HCT116 (cell line): Measurements from ENCODE around the gene TRIM72. TPM values are rescaled to one million over a fixed set of nuclear protein-coding genes. Genes with fewer than 3 reads are reported as not detected.

Experiments
- ATAC-seq: fragments of 200-7000 bp; cut with Tn5 transposase; 2 replicates; pipeline ENCODE4 v1.9.1; 2020; ENCODE audit warnings: mild to moderate bottlenecking, moderate library complexity
- BruUV-seq: library from RNA; stranded (reverse); fragments of 400-500 nt; replicated peaks from 2 replicates; lab custom pipeline; 2021; lab: Mats Ljungman, UMichigan
- CTCF ChIA-PET: fragments of 300-600 bp; sonication (Branson Sonifier 250); formaldehyde crosslinking; loops from one replicate; lab custom pipeline; 2021; ENCODE audit warnings: antibody characterized with exemption; lab: Charles Lee
- POLR2A ChIA-PET: fragments of 300-600, 350-600 bp; sonication (Branson Sonifier 250); formaldehyde crosslinking; loops from one replicate; lab custom pipeline; 2021; ENCODE audit warnings: antibody characterized with exemption; lab: Charles Lee
- RAD21 ChIA-PET, 2 experiments: fragments of 300-600 bp; sonication (Branson Sonifier 250); formaldehyde crosslinking; loops; one replicate each; lab custom pipeline; 2023; ENCODE audit warnings: low total read pairs in 2 of 2; ENCODE audit not compliant: uncharacterized antibody in 2 of 2, unreplicated experiment in 2 of 2, low non-redundant PET in 1 of 2; lab: Charles Lee
- DNase-seq: peaks from one replicate; pipeline ENCODE4 v3.0.0-alpha.2; 2010; ENCODE audit warnings: low read depth, low spot score
- H2AFZ ChIP-seq: fragments of 200-600 bp; shearing (Covaris generic), sonication (generic); 2 replicates; pipeline ENCODE4 v1.6.1; 2017; ENCODE audit warnings: low read depth, mixed run types, mixed read lengths, antibody characterized with exemption, low read length; ENCODE audit not compliant: poor library complexity, severe bottlenecking
- H3K27ac ChIP-seq: 2 replicates; pipeline ENCODE4 v1.5.1; 2012; ENCODE audit warnings: low read depth, low read length
- H3K27me3 ChIP-seq: fragments of 200-600 bp; sonication (generic); 2 replicates; pipeline ENCODE4 v1.6.1; 2016; ENCODE audit warnings: mixed run types, low read length, mixed read lengths; ENCODE audit not compliant: insufficient read depth
- H3K36me3 ChIP-seq, 2 experiments: fragments of 200-500 bp in 1 of 2; fragments of 200-600 bp in 1 of 2; sonication (Bioruptor generic) in 1 of 2; sonication (generic) in 1 of 2; 2 replicates each; pipeline versions ENCODE4 v1.5.1 to v1.6.1; 2014 to 2016; ENCODE audit warnings: low read length in 2 of 2, inconsistent platforms in 1 of 2, mixed read lengths in 1 of 2, mixed run types in 1 of 2; ENCODE audit not compliant: insufficient read depth in 2 of 2, control insufficient read depth in 1 of 2
- H3K4me1 ChIP-seq, 2 experiments: fragments of 200-600 bp in 1 of 2; sonication (generic) in 1 of 2; 2 replicates each; pipeline versions ENCODE4 v1.5.1 to v1.6.1; 2012 to 2017; ENCODE audit warnings: low read length in 2 of 2, inconsistent platforms in 1 of 2, mild to moderate bottlenecking in 1 of 2, mixed read lengths in 1 of 2, mixed run types in 1 of 2, moderate library complexity in 1 of 2; ENCODE audit not compliant: insufficient read depth in 2 of 2, control insufficient read depth in 1 of 2
- H3K4me2 ChIP-seq: fragments of 200-600 bp; sonication (generic); 2 replicates; pipeline ENCODE4 v1.6.1; 2017; ENCODE audit warnings: mixed run types, low read length, mixed read lengths
- H3K4me3 ChIP-seq, 2 experiments: fragments of 200-600 bp in 1 of 2; sonication (generic) in 1 of 2; replicated peaks in 1 of 2; 2 replicates each; pipeline ENCODE4 v1.5.1; 2011 to 2016; ENCODE audit warnings: low read length in 2 of 2, control low read depth in 1 of 2, low read depth in 1 of 2, mild to moderate bottlenecking in 1 of 2, mixed read lengths in 1 of 2, mixed run types in 1 of 2
- H3K79me2 ChIP-seq: fragments of 200-600 bp; sonication (generic); 2 replicates; pipeline ENCODE4 v1.6.1; 2017; ENCODE audit warnings: mild to moderate bottlenecking, mixed run types, low read length, moderate library complexity, mixed read lengths; ENCODE audit not compliant: insufficient read depth
- H3K9ac ChIP-seq: fragments of 200-600 bp; sonication (generic); 2 replicates; pipeline ENCODE4 v1.6.1; 2016; ENCODE audit warnings: low read length, mixed read lengths
- H3K9me2 ChIP-seq: fragments of 200-600 bp; sonication (generic), shearing (Covaris generic); 2 replicates; pipeline ENCODE4 v1.6.1; 2017; ENCODE audit warnings: mixed run types, mild to moderate bottlenecking, moderate library complexity; ENCODE audit not compliant: insufficient read depth
- H3K9me3 ChIP-seq, 2 experiments: fragments of 200-500 bp in 1 of 2; fragments of 200-600 bp in 1 of 2; sonication (Bioruptor generic) in 1 of 2; sonication (generic) in 1 of 2; 2 replicates each; pipeline ENCODE4 v1.6.1; 2014 to 2017; ENCODE audit warnings: low read length in 2 of 2, mixed read lengths in 2 of 2, inconsistent platforms in 1 of 2, low read depth in 1 of 2, mild to moderate bottlenecking in 1 of 2, mixed run types in 1 of 2, moderate library complexity in 1 of 2; ENCODE audit not compliant: control insufficient read depth in 1 of 2, insufficient read depth in 1 of 2
- H4K20me1 ChIP-seq: fragments of 200-600 bp; sonication (generic), shearing (Covaris generic); 2 replicates; pipeline ENCODE4 v1.6.1; 2017; ENCODE audit warnings: mixed run types, mild to moderate bottlenecking, moderate library complexity; ENCODE audit not compliant: insufficient read depth
- CTCF ChIP-seq, 3 experiments: fragments of 200-600 bp in 1 of 3; sonication (generic) in 1 of 3; IDR thresholded peaks in 2 of 3; conservative IDR thresholded peaks in 1 of 3; 2 replicates each; pipeline ENCODE4 v1.5.1; 2012 to 2017; ENCODE audit warnings: low read depth in 2 of 3, low read length in 2 of 3, antibody characterized with exemption in 1 of 3, borderline replicate concordance in 1 of 3, control low read depth in 1 of 3, mild to moderate bottlenecking in 1 of 3, mixed read lengths in 1 of 3, mixed run types in 1 of 3, moderate library complexity in 1 of 3; ENCODE audit not compliant: insufficient read depth in 1 of 3
- EGR1 ChIP-seq: IDR thresholded peaks from 2 replicates; pipeline ENCODE4 v1.6.1; 2012; ENCODE audit warnings: low read depth
- ELF1 ChIP-seq: IDR thresholded peaks from 2 replicates; pipeline ENCODE4 v1.6.1; 2012; ENCODE audit warnings: low read depth, borderline replicate concordance
- EZH2 ChIP-seq: fragments of 200-600 bp; sonication (generic); IDR thresholded peaks from 2 replicates; pipeline ENCODE4 v1.6.1; 2017; ENCODE audit warnings: antibody characterized with exemption, mixed run types
- MAX ChIP-seq: IDR thresholded peaks from 2 replicates; pipeline ENCODE4 v1.6.1; 2012
- POLR2A ChIP-seq: IDR thresholded peaks from 2 replicates; pipeline ENCODE4 v1.7.0; 2011; ENCODE audit warnings: borderline replicate concordance; ENCODE audit not compliant: insufficient read depth, insufficient read length; ENCODE audit errors: extremely low read depth
- RAD21 ChIP-seq: IDR thresholded peaks from 2 replicates; pipeline ENCODE4 v1.6.1; 2012; ENCODE audit warnings: low read depth, mild to moderate bottlenecking
- REST ChIP-seq: IDR thresholded peaks from 2 replicates; pipeline ENCODE4 v1.6.1; 2012; ENCODE audit warnings: low read depth
- SIN3A ChIP-seq: IDR thresholded peaks from 2 replicates; pipeline ENCODE4 v1.6.1; 2012; ENCODE audit warnings: low read depth
- SP1 ChIP-seq: IDR thresholded peaks from 2 replicates; pipeline ENCODE4 v1.6.1; 2012; ENCODE audit warnings: low read depth
- SRF ChIP-seq: IDR thresholded peaks from 2 replicates; pipeline ENCODE4 v1.6.1; 2012; ENCODE audit warnings: low read depth
- TCF7L2 ChIP-seq: IDR thresholded peaks from 2 replicates; pipeline ENCODE4 v1.7.0; 2011; ENCODE audit warnings: borderline replicate concordance, inconsistent platforms; ENCODE audit not compliant: insufficient read depth, insufficient read length; ENCODE audit errors: extremely low read depth
- ZFX ChIP-seq: fragments of 450-650 bp; IDR thresholded peaks from 2 replicates; pipeline ENCODE4 v1.6.1; 2017
- ZNF274 ChIP-seq: fragments of 200-500 bp; sonication (Bioruptor generic); IDR thresholded peaks from 2 replicates; pipeline ENCODE4 v1.6.1; 2014; ENCODE audit warnings: mild to moderate bottlenecking, low read depth, low read length, inconsistent platforms
- intact Hi-C: fragments of 100-400 bp; cut with micrococcal nuclease; formaldehyde crosslinking; loops from 2 replicates; pipeline ENCODE4 v1.10.0; 2022
- total RNA-seq: library from RNA; stranded (reverse); gene quantifications from one replicate; pipeline ENCODE4 v1.2.1, GENCODE V29; 2021; ENCODE audit not compliant: unreplicated experiment

The TRIM72 gene
- total RNA-seq, 1 experiment from 2014 or later: 43.8 TPM

- TF ChIP-seq EZH2: no peak
- no peak for TF ChIP-seq ELF1
- no peak for TF ChIP-seq POLR2A
- no peak for TF ChIP-seq EGR1
- TF ChIP-seq SP1: no peak
- no peak for TF ChIP-seq ZFX
- no peak for TF ChIP-seq CTCF (IDR thresholded peaks at IDR 0.05 in 2 of 3, conservative IDR thresholded peaks at IDR 0.05 in 1 of 3; ENCODE audit: borderline replicate concordance in 1 of 3, insufficient read depth in 1 of 3, low read depth in 2 of 3, low read length in 2 of 3)
- no peak for TF ChIP-seq RAD21
- TF ChIP-seq, all 23 proteins: peak for 0
Observed at GRCh38 chr16:31274831-31275816, 61.2 kb downstream of the TRIM72 start (continued).

GRCh38 chr16:31276600-31276999 is 62.7 kb downstream of the TRIM72 start:
- no peaks in the 10 kb centered on the region for H4K20me1 ChIP-seq
- H3K4me1 ChIP-seq: peaks cover 2 to 5% of the 10 kb centered on the region in 2 experiments; a peak in 1 of 4 replicates
- H3K79me2 ChIP-seq: no peaks in the 10 kb centered on the region
- no peak overlapping the region for H3K27ac ChIP-seq
- H3K9me3 ChIP-seq: no peaks in the 10 kb centered on the region
- H3K9ac ChIP-seq: no peak overlapping the region
- no peaks in the 10 kb centered on the region for H3K36me3 ChIP-seq
- ChIA-PET POLR2A (interaction anchor here (0.6 kb wide), 1 partner anchor 626 kb away, joined by 3 read pairs; no protein-coding TSS in a partner anchor), CTCF (no interaction called here), RAD21 (no interaction called here)
- intact Hi-C loops: no loop called here
- no peak overlapping the region for H2AFZ ChIP-seq
- no peak for DNase-seq
- no peaks in the 10 kb centered on the region for H3K27me3 ChIP-seq
- no peaks in the 10 kb centered on the region for H3K9me2 ChIP-seq
- no TSS peak for BruUV-seq
- ATAC-seq: no peak
- H3K4me2 ChIP-seq: no peak overlapping the region
- no peak overlapping the region for H3K4me3 ChIP-seq
- TF ChIP-seq MAX (no peak), SRF (no peak), EGR1 (no peak), TCF7L2 (no peak), ELF1 (no peak), ZNF274 (no peak), SP1 (no peak), CTCF (IDR thresholded peaks at IDR 0.05 in 2 of 3, conservative IDR thresholded peaks at IDR 0.05 in 1 of 3; ENCODE audit: borderline replicate concordance in 1 of 3, insufficient read depth in 1 of 3, low read depth in 2 of 3, low read length in 2 of 3) (no peak), SIN3A (no peak), ZFX (no peak), REST (no peak), POLR2A (no peak)
